RWPE1 (cell line): ENCODE data around the gene ZNF268.
"Not testable (repeated sequence)": the region's sequence is repeated elsewhere in the genome, so short reads cannot be mapped to it uniquely, and the experiment has no call there.

Experiments
- CTCF ChIA-PET: fragments of 350-600 bp; sonication (Branson Sonifier 250); formaldehyde crosslinking; extraction: SDS; loops from one replicate; lab custom pipeline; 2021; lab: Yijun Ruan, JAX
- POLR2A ChIA-PET: fragments of 400-600 bp; formaldehyde crosslinking; extraction: SDS; loops from one replicate; lab custom pipeline; 2020; ENCODE audit warnings: antibody characterized with exemption; ENCODE audit not compliant: low non-redundant PET; lab: Yijun Ruan, JAX
- DNase-seq: peaks from one replicate; pipeline ENCODE4 v3.0.0; 2012; ENCODE audit warnings: low spot score
- H3K27ac ChIP-seq: fragments of 450-650 bp; 2 replicates; pipeline ENCODE4 v1.5.1; 2017
- TF ChIP-seq, protein P1 (sequence below): fragments of 450-650 bp; conservative IDR thresholded peaks from 2 replicates; pipeline ENCODE4 v1.5.1; 2017; ENCODE audit warnings: low read depth, mild to moderate bottlenecking

Gene ZNF268

GRCh38 chr12:133233993-133234564 is 52.8 kb downstream of the ZNF268 start:
- TF ChIP-seq, protein P1, sequence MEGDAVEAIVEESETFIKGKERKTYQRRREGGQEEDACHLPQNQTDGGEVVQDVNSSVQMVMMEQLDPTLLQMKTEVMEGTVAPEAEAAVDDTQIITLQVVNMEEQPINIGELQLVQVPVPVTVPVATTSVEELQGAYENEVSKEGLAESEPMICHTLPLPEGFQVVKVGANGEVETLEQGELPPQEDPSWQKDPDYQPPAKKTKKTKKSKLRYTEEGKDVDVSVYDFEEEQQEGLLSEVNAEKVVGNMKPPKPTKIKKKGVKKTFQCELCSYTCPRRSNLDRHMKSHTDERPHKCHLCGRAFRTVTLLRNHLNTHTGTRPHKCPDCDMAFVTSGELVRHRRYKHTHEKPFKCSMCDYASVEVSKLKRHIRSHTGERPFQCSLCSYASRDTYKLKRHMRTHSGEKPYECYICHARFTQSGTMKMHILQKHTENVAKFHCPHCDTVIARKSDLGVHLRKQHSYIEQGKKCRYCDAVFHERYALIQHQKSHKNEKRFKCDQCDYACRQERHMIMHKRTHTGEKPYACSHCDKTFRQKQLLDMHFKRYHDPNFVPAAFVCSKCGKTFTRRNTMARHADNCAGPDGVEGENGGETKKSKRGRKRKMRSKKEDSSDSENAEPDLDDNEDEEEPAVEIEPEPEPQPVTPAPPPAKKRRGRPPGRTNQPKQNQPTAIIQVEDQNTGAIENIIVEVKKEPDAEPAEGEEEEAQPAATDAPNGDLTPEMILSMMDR, result no peak
- CTCF ChIA-PET, result no interaction called here
- DNase-seq, result no peak
- POLR2A ChIA-PET, result no interaction called here
- H3K27ac ChIP-seq, result no peak overlapping the region

DNA sequence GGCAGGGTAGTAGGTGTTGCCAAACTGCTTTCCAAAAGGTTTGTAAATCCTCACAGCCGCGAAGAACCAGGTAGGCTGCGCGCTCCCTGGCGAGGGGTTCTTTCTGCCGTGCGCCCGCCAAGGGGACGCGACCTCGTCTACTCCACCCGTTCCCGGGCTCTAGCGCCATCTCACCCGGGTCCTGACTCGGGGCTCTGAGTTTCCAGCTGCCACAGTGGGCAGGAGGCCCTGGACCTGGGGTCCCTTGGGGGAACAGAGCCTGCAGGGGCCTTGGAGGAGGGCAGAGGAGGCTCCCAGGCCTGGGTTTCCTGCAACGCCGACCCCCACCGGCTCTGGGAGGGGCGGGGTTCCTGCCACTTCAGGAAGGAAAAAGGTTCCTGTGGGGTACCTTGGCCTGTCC is 53.7 kb downstream of the ZNF268 start:
- H3K27ac ChIP-seq, result no peak overlapping the region
- CTCF ChIA-PET, result no interaction called here
- TF ChIP-seq, protein P1, result no peak
- DNase-seq, result no peak
- POLR2A ChIA-PET, result no interaction called here

GRCh38 chr12:133235401-133236112 is 54.3 kb downstream of the ZNF268 start, which contains the start of gene ANHX:
Gene ANHX (minus strand): TSS chr12:133235877. CDS start chr12:133234356, 1,521 bp downstream.
- POLR2A ChIA-PET, result no interaction called here
- CTCF ChIA-PET, result no interaction called here
- TF ChIP-seq, protein P1, result no peak

GRCh38 chr12:133236144-133236543 is 54.8 kb downstream of the ZNF268 start:
- no peak overlapping the region for H3K27ac ChIP-seq
- ChIA-PET POLR2A (no interaction called here), CTCF (no interaction called here)
- TF ChIP-seq, protein P1, result no peak
- DNase-seq, result no peak

More at GRCh38 chr12:133235401-133236112, 54.3 kb downstream of the ZNF268 start, which contains the start of gene ANHX:
- H3K27ac ChIP-seq, result no peak within 1 kb of the TSS
- no peak for DNase-seq

- TF ChIP-seq, protein P1, result no peak
- CTCF ChIA-PET, result no interaction called here
- POLR2A ChIA-PET, result no interaction called here
- no peak for DNase-seq
- no peak overlapping the region for H3K27ac ChIP-seq
These were observed 55.3 kb downstream of the ZNF268 start for GRCh38 chr12:133236556-133236955.

DNA sequence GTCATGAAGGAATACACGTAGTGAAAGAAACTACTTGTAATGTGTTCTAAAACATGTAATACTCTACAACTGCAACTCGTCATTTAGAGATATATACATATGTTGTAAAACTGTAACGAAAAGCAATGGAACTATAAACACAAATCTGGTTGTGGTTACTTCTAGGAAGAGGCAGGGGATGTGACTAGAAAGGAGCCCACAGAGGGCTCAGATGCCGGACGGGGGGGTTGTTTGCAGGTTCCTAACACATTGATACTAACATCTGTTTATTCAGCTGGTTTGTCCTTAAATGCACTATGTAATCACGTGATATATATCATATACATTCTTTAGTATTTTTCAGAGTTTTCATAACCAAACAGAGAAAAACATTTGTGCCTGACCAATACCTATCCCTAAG is 70.4 kb downstream of the ZNF268 start:
- TF ChIP-seq, protein P1, result no peak
- no peak for DNase-seq
- ChIA-PET POLR2A (no interaction called here), CTCF (no interaction called here)
- no peak overlapping the region for H3K27ac ChIP-seq

DNA sequence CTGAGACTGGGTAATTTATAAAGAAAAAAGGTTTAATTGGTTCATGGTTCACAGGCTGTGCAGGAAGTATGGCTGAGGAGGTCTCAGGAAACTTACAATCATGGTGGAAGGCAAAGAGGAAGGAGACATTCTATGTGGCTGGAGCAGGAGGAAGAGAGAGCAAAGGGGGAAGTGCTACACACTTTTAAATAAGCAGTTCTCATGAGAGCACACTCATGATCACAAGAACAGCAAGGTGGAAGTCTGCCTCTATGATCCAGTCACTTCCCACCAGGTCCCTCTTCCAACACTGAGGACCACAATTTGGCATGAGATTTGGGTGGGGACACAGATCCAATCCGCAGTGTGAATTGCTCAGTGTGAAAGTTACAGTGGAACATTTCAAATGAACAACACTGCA is 74.5 kb downstream of the ZNF268 start:
- DNase-seq, CTCF ChIA-PET, POLR2A ChIA-PET, H3K27ac ChIP-seq: not testable (repeated sequence)
